GM12878 (cell line): Measurements from ENCODE around the gene ABHD17A. TPM values are rescaled to one million over a fixed set of nuclear protein-coding genes. Genes with fewer than 3 reads are reported as not detected.
A peak's percentile ranks its signal among the peaks of the same experiment; 100 is the strongest.

Source experiments
- ATAC-seq: fragments of 200-7000 bp; cut with Tn5 transposase; 3 replicates; pipeline ENCODE4 v1.9.1; 2020; ENCODE audit warnings: mild to moderate bottlenecking, moderate library complexity
- BruUV-seq: library from RNA; stranded (reverse); fragments of 400-500 nt; replicated peaks from 2 replicates; lab custom pipeline; 2021; lab: Mats Ljungman, UMichigan
- CTCF ChIA-PET: fragments of 300-600 bp; sonication (Branson Sonifier 250); formaldehyde crosslinking; extraction: SDS; loops from one replicate; lab custom pipeline; 2021; ENCODE audit warnings: inconsistent platforms; lab: Yijun Ruan, JAX
- POLR2A ChIA-PET: fragments of 350-600 bp; formaldehyde crosslinking; extraction: SDS; loops from one replicate; lab custom pipeline; 2021; ENCODE audit warnings: inconsistent platforms; lab: Charles Lee
- RAD21 ChIA-PET: fragments of 300-600 bp; sonication (Branson Sonifier 250); formaldehyde crosslinking; loops from one replicate; lab custom pipeline; 2023; ENCODE audit warnings: antibody characterized with exemption; ENCODE audit not compliant: unreplicated experiment; lab: Charles Lee
- SMC1A ChIA-PET: fragments of 300-600 bp; sonication (Branson Sonifier 250); formaldehyde crosslinking; loops from one replicate; lab custom pipeline; 2023; ENCODE audit not compliant: unreplicated experiment, uncharacterized antibody; lab: Charles Lee
- DNase-seq: peaks from one replicate; pipeline ENCODE4 v3.0.0-alpha.2; 2011; ENCODE audit warnings: low read depth, low spot score
- FAIRE-seq: peaks from 3 replicates; lab custom pipeline; 2011; peaks lifted over from hg19 to GRCh38; lab: Jason Lieb, UNC
- H2AFZ ChIP-seq: 2 replicates; pipeline ENCODE4 v1.6.0; 2011; ENCODE audit warnings: low read depth, low read length, control low read depth; ENCODE audit not compliant: control insufficient read depth
- H3K27ac ChIP-seq: 2 replicates; pipeline ENCODE4 v1.5.1; 2011; ENCODE audit warnings: control low read depth; ENCODE audit not compliant: control insufficient read depth, insufficient read depth
- H3K27me3 ChIP-seq, 2 experiments: replicated peaks in 1 of 2; 2 replicates each; pipeline versions ENCODE4 v1.6.0 to v1.6.1; 2011; ENCODE audit warnings: low read length in 1 of 2; ENCODE audit not compliant: control insufficient read depth in 2 of 2, insufficient read depth in 2 of 2
- H3K36me3 ChIP-seq, 2 experiments: 2 replicates each; pipeline ENCODE4 v1.5.1; 2011; ENCODE audit warnings: low read length in 1 of 2; ENCODE audit not compliant: control insufficient read depth in 2 of 2, insufficient read depth in 2 of 2
- H3K4me1 ChIP-seq: 2 replicates; pipeline ENCODE4 v1.6.1; 2011; ENCODE audit warnings: mild to moderate bottlenecking, low read length, moderate library complexity, mixed read lengths; ENCODE audit not compliant: control insufficient read depth, insufficient read depth
- H3K4me2 ChIP-seq: 2 replicates; pipeline ENCODE4 v1.6.0; 2011; ENCODE audit warnings: control low read depth; ENCODE audit not compliant: control insufficient read depth, insufficient read depth
- H3K4me3 ChIP-seq: fragments of 200-600 bp; sonication (generic); 2 replicates; pipeline ENCODE4 v1.5.1; 2016
- H3K79me2 ChIP-seq: 2 replicates; pipeline ENCODE4 v1.6.0; 2011; ENCODE audit warnings: low read length; ENCODE audit not compliant: control insufficient read depth, insufficient read depth
- H3K9ac ChIP-seq: 2 replicates; pipeline ENCODE4 v1.8.0; 2011; ENCODE audit warnings: low read length, control low read depth, mixed read lengths; ENCODE audit not compliant: control insufficient read depth, insufficient read depth
- H3K9me3 ChIP-seq: replicated peaks from 3 replicates; pipeline ENCODE4 v1.5.1; 2011; ENCODE audit warnings: mild to moderate bottlenecking, low read length; ENCODE audit not compliant: control insufficient read depth, insufficient read depth
- H4K20me1 ChIP-seq: 2 replicates; pipeline ENCODE4 v1.6.0; 2011; ENCODE audit not compliant: control insufficient read depth, insufficient read depth
- DPF2 ChIP-seq: fragments of 450-650 bp; IDR thresholded peaks from 2 replicates; pipeline ENCODE4 v1.6.1; 2017; ENCODE audit warnings: mild to moderate bottlenecking
- EED ChIP-seq: sonication (generic); IDR thresholded peaks from 2 replicates; pipeline ENCODE4 v1.6.1; 2016; ENCODE audit warnings: antibody characterized with exemption, low read depth
- HCFC1 ChIP-seq: fragments of 150-350 bp; IDR thresholded peaks from 2 replicates; pipeline ENCODE4 v1.6.1; 2014; ENCODE audit warnings: low read length
- HDAC6 ChIP-seq: fragments of 200-600 bp; sonication (generic); IDR thresholded peaks from one replicate; pipeline ENCODE4 v1.8.0; 2017; ENCODE audit warnings: antibody characterized with exemption; ENCODE audit not compliant: unreplicated experiment
- HDGF ChIP-seq: fragments of 450-650 bp; IDR thresholded peaks from 2 replicates; pipeline ENCODE4 v1.6.1; 2016; ENCODE audit warnings: antibody characterized with exemption
- KDM1A ChIP-seq: fragments of 200-600 bp; sonication (generic); IDR thresholded peaks from 2 replicates; pipeline ENCODE4 v1.6.1; 2016; ENCODE audit warnings: borderline replicate concordance
- SMAD5 ChIP-seq: IDR thresholded peaks from 2 replicates; pipeline ENCODE4 v1.6.1; 2016; ENCODE audit warnings: antibody characterized with exemption, low read depth
- TBL1XR1 ChIP-seq: IDR thresholded peaks from 2 replicates; pipeline ENCODE4 v1.6.1; 2012; ENCODE audit warnings: low read depth, low read length, improper control_type of control experiment
- WRNIP1 ChIP-seq: IDR thresholded peaks from 2 replicates; pipeline ENCODE4 v1.6.1; 2011; ENCODE audit warnings: low read depth, low read length, improper control_type of control experiment, borderline replicate concordance
- ZNF24 ChIP-seq: fragments of 450-650 bp; IDR thresholded peaks from 2 replicates; pipeline ENCODE4 v1.6.1; 2017; ENCODE audit warnings: antibody characterized with exemption, mild to moderate bottlenecking
- WGBS: methylation state at CpG from one replicate; pipeline ENCODE4 v1.1.6; 2016; ENCODE audit warnings: low lambda C conversion rate; ENCODE audit not compliant: insufficient replicate concordance, insufficient coverage; ENCODE audit errors: missing lambda C conversion rate; 5-methylcytosine and 5-hydroxymethylcytosine counted together
- in situ Hi-C: fragments of 300-500 bp; cut with MboI; formaldehyde crosslinking; loops from 9 replicates; pipeline ENCODE4 v1.14.3; 2018; ENCODE audit warnings: mixed read lengths
- intact Hi-C: fragments of 100-400 bp; cut with micrococcal nuclease; formaldehyde crosslinking; loops from one replicate; pipeline ENCODE4 v1.14.2; 2022; ENCODE audit not compliant: unreplicated experiment
- polyA plus RNA-seq, 11 experiments: library from polyadenylated mRNA; depleted of rRNA in 4 of 11; unstranded in 6 of 11; stranded (reverse) in 5 of 11; fragments of >200 nt; fragmentation: Nextera tagmentation in 4 of 11; fragmentation: Illumina TruSeq in 1 of 11; extraction: Ambion mirVana in 4 of 11; extraction: Trizol in 1 of 11; gene quantifications; 1 replicate in 1 of 11; 2 replicates in 10 of 11; pipeline versions ENCODE4 v1.2.1 to v1.2.3, GENCODE V29; 2011 to 2016; ENCODE audit warnings: inconsistent platforms in 2 of 11, missing spikeins in 2 of 11, low read depth in 1 of 11
- total RNA-seq, 4 experiments: library from RNA; depleted of rRNA in 3 of 4; stranded (reverse); fragments of >200 nt in 3 of 4; fragmentation: Illumina TruSeq in 1 of 4; extraction: Trizol in 1 of 4; gene quantifications; 2 replicates each; pipeline versions ENCODE4 v1.2.1 to v1.2.3, GENCODE V29; 2013 to 2021
- TF ChIP-seq, protein P1 (sequence below): fragments of 450-650 bp; IDR thresholded peaks from 2 replicates; pipeline ENCODE4 v1.6.1; 2016; ENCODE audit warnings: mild to moderate bottlenecking, moderate library complexity, borderline replicate concordance
- TF ChIP-seq, protein P2 (sequence below): fragments of 450-650 bp; IDR thresholded peaks from 2 replicates; pipeline ENCODE4 v1.6.1; 2018; ENCODE audit warnings: borderline replicate concordance, mild to moderate bottlenecking; ENCODE audit not compliant: partially characterized antibody
- TF ChIP-seq, protein P3 (sequence below): fragments of 150-350 bp; IDR thresholded peaks from 2 replicates; pipeline ENCODE4 v1.6.1; 2016; ENCODE audit warnings: low read depth, low read length

ABHD17A gene
- total and polyA plus RNA-seq, 10 of the 15 experiments (the other 5 are each of a cell fraction or from before 2014, with no cell fraction given), result 0.13 to 126 (median 28.8) TPM; not detected in 1

DNA sequence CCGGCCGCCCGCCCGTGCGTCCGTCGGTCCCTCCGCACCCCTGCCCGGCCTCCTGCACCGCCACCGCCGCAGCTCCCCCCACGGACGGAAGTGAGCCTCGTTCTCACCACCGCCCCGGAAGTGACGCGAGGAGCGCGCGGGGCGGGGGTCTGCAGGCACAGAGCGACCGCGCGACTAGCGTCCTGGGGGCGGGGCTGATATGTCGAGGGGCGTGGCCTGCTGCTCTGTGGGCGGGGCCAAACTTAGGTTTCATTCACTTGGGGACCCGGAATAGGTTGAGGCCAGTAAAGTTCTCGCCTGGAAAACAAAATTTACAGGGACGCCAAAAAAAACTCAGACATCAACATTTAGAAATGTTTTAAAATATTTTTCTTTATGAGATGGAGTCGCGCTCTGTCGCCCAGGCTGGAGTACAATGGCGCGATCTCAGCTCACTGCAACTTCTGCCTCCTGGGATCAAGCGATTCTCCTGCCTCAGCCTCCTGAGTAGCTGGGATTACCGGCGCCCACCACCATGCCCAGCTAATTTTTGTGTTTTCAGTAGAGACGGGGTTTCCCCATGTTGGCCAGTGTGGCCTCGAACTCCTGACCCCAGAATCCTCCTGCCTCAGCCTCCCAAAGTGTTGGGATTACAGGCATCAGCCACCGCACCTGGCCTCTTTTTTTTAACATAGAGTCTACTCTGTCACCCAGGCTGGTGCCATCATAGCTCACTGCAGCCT lies at the start of gene ABHD17A (continued):
- TF ChIP-seq, protein P1, sequence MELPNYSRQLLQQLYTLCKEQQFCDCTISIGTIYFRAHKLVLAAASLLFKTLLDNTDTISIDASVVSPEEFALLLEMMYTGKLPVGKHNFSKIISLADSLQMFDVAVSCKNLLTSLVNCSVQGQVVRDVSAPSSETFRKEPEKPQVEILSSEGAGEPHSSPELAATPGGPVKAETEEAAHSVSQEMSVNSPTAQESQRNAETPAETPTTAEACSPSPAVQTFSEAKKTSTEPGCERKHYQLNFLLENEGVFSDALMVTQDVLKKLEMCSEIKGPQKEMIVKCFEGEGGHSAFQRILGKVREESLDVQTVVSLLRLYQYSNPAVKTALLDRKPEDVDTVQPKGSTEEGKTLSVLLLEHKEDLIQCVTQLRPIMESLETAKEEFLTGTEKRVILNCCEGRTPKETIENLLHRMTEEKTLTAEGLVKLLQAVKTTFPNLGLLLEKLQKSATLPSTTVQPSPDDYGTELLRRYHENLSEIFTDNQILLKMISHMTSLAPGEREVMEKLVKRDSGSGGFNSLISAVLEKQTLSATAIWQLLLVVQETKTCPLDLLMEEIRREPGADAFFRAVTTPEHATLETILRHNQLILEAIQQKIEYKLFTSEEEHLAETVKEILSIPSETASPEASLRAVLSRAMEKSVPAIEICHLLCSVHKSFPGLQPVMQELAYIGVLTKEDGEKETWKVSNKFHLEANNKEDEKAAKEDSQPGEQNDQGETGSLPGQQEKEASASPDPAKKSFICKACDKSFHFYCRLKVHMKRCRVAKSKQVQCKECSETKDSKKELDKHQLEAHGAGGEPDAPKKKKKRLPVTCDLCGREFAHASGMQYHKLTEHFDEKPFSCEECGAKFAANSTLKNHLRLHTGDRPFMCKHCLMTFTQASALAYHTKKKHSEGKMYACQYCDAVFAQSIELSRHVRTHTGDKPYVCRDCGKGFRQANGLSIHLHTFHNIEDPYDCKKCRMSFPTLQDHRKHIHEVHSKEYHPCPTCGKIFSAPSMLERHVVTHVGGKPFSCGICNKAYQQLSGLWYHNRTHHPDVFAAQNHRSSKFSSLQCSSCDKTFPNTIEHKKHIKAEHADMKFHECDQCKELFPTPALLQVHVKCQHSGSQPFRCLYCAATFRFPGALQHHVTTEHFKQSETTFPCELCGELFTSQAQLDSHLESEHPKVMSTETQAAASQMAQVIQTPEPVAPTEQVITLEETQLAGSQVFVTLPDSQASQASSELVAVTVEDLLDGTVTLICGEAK, result peak; percentile 84
- TF ChIP-seq, all 136 proteins: peak for 14; not testable (repeated sequence) for 122

DNA sequence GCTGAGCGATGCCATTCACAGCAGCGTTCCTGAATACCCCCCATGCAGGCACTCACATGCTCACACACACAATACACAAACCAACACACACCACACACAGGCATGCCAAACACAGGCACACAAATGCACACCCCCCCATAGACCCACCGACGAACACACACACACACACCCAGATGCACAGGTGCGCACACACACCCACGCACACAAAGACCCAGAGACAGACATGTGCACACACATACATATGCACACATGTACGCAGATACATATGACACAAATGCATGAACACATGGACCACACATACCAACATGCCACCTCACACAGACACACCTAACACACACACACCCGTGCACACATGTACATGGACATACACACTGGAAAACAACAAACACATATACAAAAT lies 48.6 kb upstream of the ABHD17A start:
- POLR2A ChIA-PET, result no interaction called here
- Histone ChIP-seq H3K9me3 (peaks cover 3% of the 10 kb centered on the region; the same call in 1 of the 3 replicates), H3K4me2 (no peak overlapping the region), H3K4me3 (no peak overlapping the region), H3K36me3 (no peaks in the 10 kb centered on the region), H3K9ac (no peak overlapping the region), H3K79me2 (no peaks in the 10 kb centered on the region), H3K27me3 (no peaks in the 10 kb centered on the region), H3K4me1 (peaks cover 8% of the 10 kb centered on the region), H3K27ac (no peak overlapping the region), H2AFZ (no peak overlapping the region), H4K20me1 (no peaks in the 10 kb centered on the region)
- FAIRE-seq (no peak), DNase-seq (no peak), ATAC-seq (no peak)
- BruUV-seq, result no TSS peak
- intact Hi-C loops (no loop called here), in situ Hi-C loops (no loop called here)
- 85% methylated on average over 8 of the region's 8 CpGs for WGBS
- RAD21 ChIA-PET, result interaction anchor here (0.6 kb wide), 1 partner anchor 70 kb away, joined by 3 read pairs; no protein-coding TSS in a partner anchor
- CTCF ChIA-PET, result interaction anchor here (1.7 kb wide), 1 partner anchor 36 kb away, joined by 9 read pairs; no protein-coding TSS in a partner anchor
- SMC1A ChIA-PET, result no interaction called here
- TF ChIP-seq HCFC1, result no peak
- no peak for TF ChIP-seq EED
- TF ChIP-seq KDM1A, result no peak
- TF ChIP-seq HDAC6, result no peak
- TF ChIP-seq TBL1XR1, result no peak
- TF ChIP-seq SMAD5, result no peak
- TF ChIP-seq, protein P2, sequence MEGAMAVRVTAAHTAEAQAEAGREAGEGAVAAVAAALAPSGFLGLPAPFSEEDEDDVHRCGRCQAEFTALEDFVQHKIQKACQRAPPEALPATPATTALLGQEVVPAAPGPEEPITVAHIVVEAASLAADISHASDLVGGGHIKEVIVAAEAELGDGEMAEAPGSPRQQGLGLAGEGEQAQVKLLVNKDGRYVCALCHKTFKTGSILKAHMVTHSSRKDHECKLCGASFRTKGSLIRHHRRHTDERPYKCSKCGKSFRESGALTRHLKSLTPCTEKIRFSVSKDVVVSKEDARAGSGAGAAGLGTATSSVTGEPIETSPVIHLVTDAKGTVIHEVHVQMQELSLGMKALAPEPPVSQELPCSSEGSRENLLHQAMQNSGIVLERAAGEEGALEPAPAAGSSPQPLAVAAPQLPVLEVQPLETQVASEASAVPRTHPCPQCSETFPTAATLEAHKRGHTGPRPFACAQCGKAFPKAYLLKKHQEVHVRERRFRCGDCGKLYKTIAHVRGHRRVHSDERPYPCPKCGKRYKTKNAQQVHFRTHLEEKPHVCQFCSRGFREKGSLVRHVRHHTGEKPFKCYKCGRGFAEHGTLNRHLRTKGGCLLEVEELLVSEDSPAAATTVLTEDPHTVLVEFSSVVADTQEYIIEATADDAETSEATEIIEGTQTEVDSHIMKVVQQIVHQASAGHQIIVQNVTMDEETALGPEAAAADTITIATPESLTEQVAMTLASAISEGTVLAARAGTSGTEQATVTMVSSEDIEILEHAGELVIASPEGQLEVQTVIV, result no peak
- TF ChIP-seq DPF2, result no peak
- TF ChIP-seq, protein P3, sequence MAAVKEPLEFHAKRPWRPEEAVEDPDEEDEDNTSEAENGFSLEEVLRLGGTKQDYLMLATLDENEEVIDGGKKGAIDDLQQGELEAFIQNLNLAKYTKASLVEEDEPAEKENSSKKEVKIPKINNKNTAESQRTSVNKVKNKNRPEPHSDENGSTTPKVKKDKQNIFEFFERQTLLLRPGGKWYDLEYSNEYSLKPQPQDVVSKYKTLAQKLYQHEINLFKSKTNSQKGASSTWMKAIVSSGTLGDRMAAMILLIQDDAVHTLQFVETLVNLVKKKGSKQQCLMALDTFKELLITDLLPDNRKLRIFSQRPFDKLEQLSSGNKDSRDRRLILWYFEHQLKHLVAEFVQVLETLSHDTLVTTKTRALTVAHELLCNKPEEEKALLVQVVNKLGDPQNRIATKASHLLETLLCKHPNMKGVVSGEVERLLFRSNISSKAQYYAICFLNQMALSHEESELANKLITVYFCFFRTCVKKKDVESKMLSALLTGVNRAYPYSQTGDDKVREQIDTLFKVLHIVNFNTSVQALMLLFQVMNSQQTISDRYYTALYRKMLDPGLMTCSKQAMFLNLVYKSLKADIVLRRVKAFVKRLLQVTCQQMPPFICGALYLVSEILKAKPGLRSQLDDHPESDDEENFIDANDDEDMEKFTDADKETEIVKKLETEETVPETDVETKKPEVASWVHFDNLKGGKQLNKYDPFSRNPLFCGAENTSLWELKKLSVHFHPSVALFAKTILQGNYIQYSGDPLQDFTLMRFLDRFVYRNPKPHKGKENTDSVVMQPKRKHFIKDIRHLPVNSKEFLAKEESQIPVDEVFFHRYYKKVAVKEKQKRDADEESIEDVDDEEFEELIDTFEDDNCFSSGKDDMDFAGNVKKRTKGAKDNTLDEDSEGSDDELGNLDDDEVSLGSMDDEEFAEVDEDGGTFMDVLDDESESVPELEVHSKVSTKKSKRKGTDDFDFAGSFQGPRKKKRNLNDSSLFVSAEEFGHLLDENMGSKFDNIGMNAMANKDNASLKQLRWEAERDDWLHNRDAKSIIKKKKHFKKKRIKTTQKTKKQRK, result no peak
- TF ChIP-seq HDGF, result no peak
- no peak for TF ChIP-seq WRNIP1
- TF ChIP-seq ZNF24, result no peak
